Right lobe of liver (tissue), 6 donors: ENCODE measurements around the gene ATXN10. TPM values are rescaled to one million over a fixed set of nuclear protein-coding genes. Genes with fewer than 3 reads are reported as not detected.
A peak's percentile ranks its signal among the peaks of the same experiment; 100 is the strongest.

Experiments used
- ATAC-seq, 4 donors: fragments of 200-7000 bp; cut with Tn5 transposase; one replicate each; pipeline ENCODE4 v1.9.1; 2020; ENCODE audit warnings: mild to moderate bottlenecking in 4 of 4, moderate library complexity in 4 of 4
- DNase-seq, 3 donors: peaks; one replicate each; pipeline ENCODE4 v3.0.0-alpha.2; 2020
- H3K27ac ChIP-seq, 3 donors: fragments of 200-600 bp; one replicate each; pipeline ENCODE4 v1.8.0; 2022
- H3K27me3 ChIP-seq, 2 donors: fragments of 200-600 bp; one replicate each; pipeline ENCODE4 v1.8.0; 2022
- H3K36me3 ChIP-seq, 4 donors: fragments of 200-600 bp; sonication (generic) in 1 of 4; one replicate each; pipeline versions ENCODE4 v1.5.1 to v1.8.0; 2017 to 2022; ENCODE audit warnings: control low read depth in 1 of 4
- H3K4me1 ChIP-seq, 4 donors: fragments of 200-600 bp; sonication (generic) in 1 of 4; one replicate each; pipeline versions ENCODE4 v1.5.1 to v1.8.0; 2017 to 2022; ENCODE audit warnings: control low read depth in 1 of 4
- H3K4me3 ChIP-seq, 3 donors: fragments of 200-600 bp; one replicate each; pipeline ENCODE4 v1.8.0; 2022
- H3K9me3 ChIP-seq, 4 donors: fragments of 200-600 bp; sonication (generic) in 1 of 4; one replicate each; pipeline versions ENCODE4 v1.5.1 to v1.8.0; 2017 to 2022; ENCODE audit warnings: control low read depth in 1 of 4
- POLR2A ChIP-seq: fragments of 450-650 bp; IDR thresholded peaks from one replicate; pipeline ENCODE4 v1.6.1; 2017; ENCODE audit warnings: antibody characterized with exemption, mild to moderate bottlenecking
- WGBS: methylation state at CpG from one replicate; pipeline ENCODE4 v1.1.6; 2018; ENCODE audit warnings: low coverage, low lambda C conversion rate; ENCODE audit not compliant: insufficient coverage; ENCODE audit errors: missing lambda C conversion rate; 5-methylcytosine and 5-hydroxymethylcytosine counted together
- intact Hi-C, 2 donors: fragments of 100-400 bp; cut with DNase I; formaldehyde crosslinking; loops; one replicate each; pipeline versions ENCODE4 v1.11.2 to v1.14.1; 2022
- total RNA-seq, 6 experiments: library from RNA; depleted of rRNA in 2 of 6; stranded (reverse); fragments of >200 nt in 2 of 6; fragmentation: NEBNext Ultra II Directional in 3 of 6; extraction: Animal tissue kit (Norgen Biotek cat#: 25700) in 3 of 6; gene quantifications; one replicate each; pipeline versions ENCODE4 v1.1.0 to v1.2.4, GENCODE V29; 2016 to 2023
- TF ChIP-seq, protein P1 (sequence below), 4 donors: fragments of 200-600 bp in 3 of 4; fragments of 450-650 bp in 1 of 4; IDR thresholded peaks; one replicate each; pipeline versions ENCODE4 v1.5.1 to v1.8.0; 2016 to 2022; ENCODE audit warnings: antibody characterized with exemption in 4 of 4, mild to moderate bottlenecking in 2 of 4
- donor health status: DM: no; HTN: yes; CAD: no.
- donor health status: DM: no; HTN: no; CAD: no.
- donor health status: DM: no; HTN: no; CAD: no.
- donor health status: DM: no; HTN: yes; CAD: no.
- donor health status: DM: no; HTN: yes; CAD: no.

ATXN10 gene
- total RNA-seq, 6 experiments from 2014 or later: 70.0 to 118 (median 84.3) TPM

GRCh38 chr22:45885941-45886395 lies 214.3 kb downstream of the ATXN10 start:
- no CpG with 5 or more reads among the region's 21 CpGs for whole genome bisulfite sequencing
- Histone ChIP-seq H3K4me3 (no peak overlapping the region), H3K4me1 (no peaks in the 10 kb centered on the region), H3K36me3 (no peaks in the 10 kb centered on the region), H3K9me3 (no peaks in the 10 kb centered on the region), H3K27ac (no peak overlapping the region), H3K27me3 (no peaks in the 10 kb centered on the region)
- ATAC-seq (no peak), DNase-seq (peak in 2 of 3 donors; percentile 19 to 48)
- intact Hi-C loops: no loop called here
- TF ChIP-seq, protein P1, sequence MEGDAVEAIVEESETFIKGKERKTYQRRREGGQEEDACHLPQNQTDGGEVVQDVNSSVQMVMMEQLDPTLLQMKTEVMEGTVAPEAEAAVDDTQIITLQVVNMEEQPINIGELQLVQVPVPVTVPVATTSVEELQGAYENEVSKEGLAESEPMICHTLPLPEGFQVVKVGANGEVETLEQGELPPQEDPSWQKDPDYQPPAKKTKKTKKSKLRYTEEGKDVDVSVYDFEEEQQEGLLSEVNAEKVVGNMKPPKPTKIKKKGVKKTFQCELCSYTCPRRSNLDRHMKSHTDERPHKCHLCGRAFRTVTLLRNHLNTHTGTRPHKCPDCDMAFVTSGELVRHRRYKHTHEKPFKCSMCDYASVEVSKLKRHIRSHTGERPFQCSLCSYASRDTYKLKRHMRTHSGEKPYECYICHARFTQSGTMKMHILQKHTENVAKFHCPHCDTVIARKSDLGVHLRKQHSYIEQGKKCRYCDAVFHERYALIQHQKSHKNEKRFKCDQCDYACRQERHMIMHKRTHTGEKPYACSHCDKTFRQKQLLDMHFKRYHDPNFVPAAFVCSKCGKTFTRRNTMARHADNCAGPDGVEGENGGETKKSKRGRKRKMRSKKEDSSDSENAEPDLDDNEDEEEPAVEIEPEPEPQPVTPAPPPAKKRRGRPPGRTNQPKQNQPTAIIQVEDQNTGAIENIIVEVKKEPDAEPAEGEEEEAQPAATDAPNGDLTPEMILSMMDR (IDR thresholded peaks at IDR 0.05): no peak
- TF ChIP-seq POLR2A: no peak

DNA sequence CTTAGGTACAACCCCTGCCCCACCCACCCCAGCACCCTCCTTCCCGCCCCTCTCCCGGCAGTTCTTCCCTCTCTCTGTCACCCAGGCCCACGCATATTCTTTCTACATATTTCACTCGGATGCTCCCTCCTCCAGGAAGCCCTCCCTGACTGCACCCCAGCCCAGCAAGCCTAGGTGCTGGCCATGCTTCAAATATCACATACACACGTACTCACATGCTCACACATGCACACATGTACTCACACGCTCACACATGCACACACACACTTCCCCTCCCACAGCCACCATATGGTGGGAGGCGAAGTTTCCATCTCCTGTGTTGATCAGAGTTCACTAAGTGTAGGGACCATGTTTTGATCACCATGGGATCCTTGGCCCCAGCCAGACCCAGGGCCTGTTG lies 214.9 kb downstream of the ATXN10 start:
- no peak for TF ChIP-seq POLR2A
- TF ChIP-seq, protein P1 (IDR thresholded peaks at IDR 0.05): no peak
- 72% methylated on average over 3 of the region's 7 CpGs for WGBS
- no peaks in the 10 kb centered on the region for H3K4me1 ChIP-seq
- H3K4me3 ChIP-seq: no peak overlapping the region
- no peaks in the 10 kb centered on the region for H3K27me3 ChIP-seq
- intact Hi-C loops: no loop called here
- ATAC-seq (no peak), DNase-seq (no peak)
- no peaks in the 10 kb centered on the region for H3K36me3 ChIP-seq
- no peak overlapping the region for H3K27ac ChIP-seq
- no peaks in the 10 kb centered on the region for H3K9me3 ChIP-seq

DNA sequence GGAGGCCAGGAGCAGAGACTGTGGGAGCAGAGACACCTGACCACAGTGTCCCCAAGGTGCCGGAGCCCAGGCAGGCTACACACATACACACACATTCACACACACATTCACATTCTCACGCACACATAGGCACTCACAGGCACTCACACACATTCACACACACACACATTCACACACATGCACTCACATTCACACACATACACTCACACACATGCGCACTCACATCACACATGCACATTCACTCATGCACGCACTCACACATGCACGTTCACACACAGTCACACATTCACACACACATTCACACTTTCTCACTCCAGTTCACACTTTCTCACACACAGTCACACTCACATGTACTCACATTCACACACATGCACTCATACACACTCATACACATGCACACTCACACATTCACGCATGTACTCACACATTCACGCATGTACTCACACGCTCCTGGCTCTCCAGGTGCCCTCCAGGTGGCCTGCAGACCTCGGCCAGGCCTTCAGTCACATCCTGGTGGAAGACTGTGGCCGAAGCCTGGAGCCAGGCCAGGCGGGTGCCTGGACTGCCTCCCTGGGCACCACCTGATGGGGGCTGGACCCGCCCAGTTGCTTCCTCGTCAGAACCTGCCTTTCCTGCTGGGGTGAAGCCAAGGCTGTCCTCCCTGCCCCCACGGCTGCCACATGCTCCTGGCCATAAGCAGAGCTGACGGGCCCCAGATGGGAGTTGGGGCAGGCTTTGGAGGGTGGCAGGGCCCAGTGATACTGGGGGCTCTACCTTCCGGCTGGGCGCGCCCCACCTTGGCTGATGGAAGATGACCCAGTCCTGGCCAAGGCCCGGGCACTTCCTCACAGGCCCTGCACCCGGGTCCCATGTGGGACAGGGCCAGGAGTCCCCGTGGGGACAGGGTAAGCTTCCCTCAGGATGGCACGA lies 215.8 kb downstream of the ATXN10 start:
- no peaks in the 10 kb centered on the region for H3K36me3 ChIP-seq
- ATAC-seq (peak in 2 of 4 donors; percentile 10 to 31), DNase-seq (peak in 2 of 3 donors; percentile 21 to 56)
- no peak overlapping the region for H3K4me3 ChIP-seq
- H3K9me3 ChIP-seq: no peaks in the 10 kb centered on the region
- no peaks in the 10 kb centered on the region for H3K4me1 ChIP-seq
- H3K27ac ChIP-seq: no peak overlapping the region
- no peaks in the 10 kb centered on the region for H3K27me3 ChIP-seq
- WGBS: 75% methylated on average over 8 of the region's 22 CpGs
- no peak for TF ChIP-seq POLR2A
- TF ChIP-seq, protein P1 (IDR thresholded peaks at IDR 0.05): no peak
- intact Hi-C loops: no loop called here

DNA sequence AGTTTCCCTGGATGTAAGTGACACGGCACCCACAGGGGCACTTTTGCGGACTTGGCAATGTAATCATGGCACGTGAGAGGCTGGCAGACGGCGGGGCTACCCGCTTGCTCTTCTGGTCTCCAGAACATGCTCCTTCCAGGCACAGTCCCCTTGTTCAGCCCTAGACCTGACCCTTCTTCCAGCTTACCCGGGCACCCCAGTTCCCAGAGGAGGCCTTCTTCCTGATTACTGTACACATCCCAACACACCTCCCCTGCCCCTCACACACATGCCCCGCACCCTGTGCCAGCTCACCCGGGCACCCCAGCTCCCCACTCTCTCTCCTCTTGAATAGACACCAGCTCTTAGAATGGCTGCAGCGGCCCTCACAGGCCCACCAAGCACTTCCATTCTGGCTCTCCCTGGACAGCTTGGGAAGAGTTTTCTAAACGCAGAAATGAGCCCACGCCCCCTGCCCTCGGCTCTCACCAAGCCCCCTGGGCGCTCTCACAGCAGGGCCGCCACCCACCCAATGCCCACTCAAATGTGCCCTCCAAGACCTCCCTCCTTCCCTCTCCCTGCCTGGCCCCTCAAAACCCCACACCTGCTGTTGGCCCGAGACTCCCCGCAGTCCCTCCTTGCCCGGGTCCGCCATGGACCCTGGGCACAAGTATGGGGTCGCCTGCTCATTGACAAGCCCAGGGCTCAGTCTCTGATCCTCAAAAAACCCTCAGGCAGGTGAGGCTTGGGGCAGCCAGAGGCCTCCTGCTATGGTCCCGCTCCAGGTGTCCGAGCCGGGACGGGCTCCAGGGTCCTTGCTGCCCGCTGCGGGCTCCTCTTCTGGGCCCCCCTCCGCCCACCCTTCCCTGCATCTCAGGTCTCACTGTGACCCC lies 216.8 kb downstream of the ATXN10 start:
- Histone ChIP-seq H3K36me3 (no peaks in the 10 kb centered on the region), H3K27me3 (no peaks in the 10 kb centered on the region), H3K27ac (no peak overlapping the region), H3K4me1 (no peaks in the 10 kb centered on the region), H3K4me3 (no peak overlapping the region), H3K9me3 (no peaks in the 10 kb centered on the region)
- DNase-seq (peak in 1 of 3 donors; percentile 50), ATAC-seq (no peak)
- intact Hi-C loops: no loop called here
- 93% methylated on average over 11 of the region's 27 CpGs for WGBS
- TF ChIP-seq POLR2A: no peak
- TF ChIP-seq, protein P1 (IDR thresholded peaks at IDR 0.05): no peak
